CD1c-positive myeloid dendritic cell (primary cell): Measurements from ENCODE around the gene HAND2.

ENCODE experiments used
- DNase-seq: peaks from one replicate; pipeline ENCODE4 v3.0.0-alpha.2; 2016; ENCODE audit errors: extremely low spot score

Gene HAND2

DNA sequence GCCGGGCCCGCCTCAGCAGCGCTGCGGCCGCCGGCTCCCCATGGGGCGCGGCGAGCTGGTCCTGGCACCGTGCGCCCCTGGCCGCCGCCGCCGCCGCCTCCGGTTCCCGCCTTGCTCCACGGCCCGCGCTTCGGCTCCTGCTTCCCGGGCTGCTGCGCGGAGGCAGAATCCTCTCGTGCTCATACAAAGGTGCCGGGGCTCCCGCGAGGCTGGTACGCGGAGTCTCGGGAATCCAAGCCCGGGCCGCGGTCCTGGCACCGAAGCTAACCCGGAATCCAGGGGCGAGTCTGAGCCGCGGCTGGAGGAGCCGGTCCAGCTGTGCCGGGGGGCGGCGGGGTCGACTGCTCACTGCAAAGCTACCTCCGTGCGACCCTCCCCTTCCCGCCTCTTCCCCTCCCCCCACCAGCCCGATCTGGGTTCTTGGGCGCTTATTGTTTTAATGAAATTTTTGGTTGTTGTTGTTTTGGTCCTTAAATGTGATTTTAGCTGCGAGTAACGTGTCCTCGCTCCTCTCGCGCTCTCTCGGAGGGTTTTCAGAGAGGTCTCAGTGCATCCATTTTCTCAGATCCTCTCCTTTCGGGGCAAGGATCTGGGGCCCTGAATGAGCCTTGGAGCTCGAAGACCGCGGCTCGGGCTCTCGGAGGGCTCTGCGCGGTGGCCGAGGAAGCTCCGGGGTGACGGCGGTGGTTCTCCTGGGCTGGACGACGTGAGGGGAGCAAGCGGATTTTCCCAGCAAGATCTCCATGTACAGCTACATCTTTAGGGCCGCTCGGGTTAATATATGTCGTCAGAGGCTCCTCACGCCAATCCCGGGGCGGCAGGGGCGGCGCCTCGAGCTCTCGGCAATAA lies at the start of gene HAND2:
TSS of gene HAND2 (minus strand) at position 753 of the 849 bp plus-strand sequence. CDS start 940 bp downstream, outside the sequence.
- DNase-seq, result no peak

GRCh38 chr4:173578956-173579355 lies 48.9 kb upstream of the HAND2 start:
- no peak for DNase-seq

DNA sequence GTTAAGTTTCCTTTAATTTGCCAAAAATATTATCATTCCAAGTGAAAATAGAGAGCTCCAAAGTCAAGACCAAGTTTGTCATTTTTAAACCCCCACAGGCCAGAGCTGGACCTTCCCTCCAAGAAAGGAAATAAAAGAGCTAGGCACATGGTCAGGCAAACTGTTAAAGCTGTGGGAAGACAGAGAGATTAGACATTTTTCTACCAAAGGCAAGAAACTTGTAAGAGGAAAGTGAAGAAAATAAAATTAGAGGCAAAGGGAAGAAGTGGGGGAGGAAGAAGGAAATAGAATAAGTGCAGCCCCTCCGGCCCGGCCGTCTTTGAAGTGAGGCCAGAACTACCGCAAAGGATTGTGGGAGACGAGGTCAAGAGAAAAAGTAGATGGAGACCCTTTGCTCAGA lies 47.9 kb upstream of the HAND2 start:
- no peak for DNase-seq

DNA sequence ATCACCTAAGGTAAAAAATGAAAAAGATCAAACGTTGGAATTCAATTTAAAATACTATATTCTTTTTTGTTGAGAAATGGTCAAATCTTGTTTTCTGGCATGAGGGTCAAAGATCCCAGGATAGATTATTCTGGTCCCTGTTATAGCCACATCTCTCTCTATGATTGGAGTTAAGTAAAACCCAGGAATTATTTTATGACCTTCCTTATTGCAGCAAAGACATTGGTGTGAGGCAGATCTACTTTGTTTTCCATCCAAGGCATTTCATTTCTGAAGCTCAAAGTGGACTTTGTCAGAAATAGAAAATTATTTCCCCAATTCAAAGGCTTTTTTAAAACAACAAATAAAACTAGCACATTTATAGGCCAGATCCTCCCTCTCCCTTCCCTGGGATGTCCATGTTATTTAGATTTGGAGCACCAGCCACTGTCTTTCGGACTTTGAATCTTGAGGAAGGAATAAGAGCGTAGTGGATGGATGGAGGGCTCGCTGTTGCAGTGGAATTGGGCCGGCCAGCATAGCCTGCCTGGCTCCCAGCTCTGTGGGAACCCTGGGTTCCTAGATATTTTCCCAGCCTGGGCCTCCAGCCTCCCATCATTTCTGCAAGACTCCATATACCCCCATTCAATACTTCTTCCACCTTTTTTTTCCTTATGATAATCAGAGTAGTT lies 45.6 kb upstream of the HAND2 start:
- DNase-seq, result no peak

DNA sequence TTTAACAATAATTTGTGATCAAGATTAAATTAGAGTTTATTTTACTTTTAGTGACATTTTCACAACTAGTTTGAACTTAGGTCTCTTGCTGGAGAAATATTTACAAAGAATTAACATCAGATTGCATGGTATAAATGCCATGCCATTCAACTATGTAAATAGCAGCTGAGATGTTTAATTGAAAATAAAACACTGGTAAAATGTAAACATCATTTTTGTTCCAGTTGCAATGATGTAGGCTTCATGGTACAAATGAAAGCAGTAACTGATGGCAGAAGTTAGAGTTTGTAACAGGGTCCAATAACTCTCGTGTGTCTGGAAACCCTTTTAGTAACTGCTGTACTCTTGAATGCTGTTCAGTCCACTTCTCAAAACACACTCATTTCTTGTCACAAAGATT lies 43.7 kb upstream of the HAND2 start:
- no peak for DNase-seq

DNA sequence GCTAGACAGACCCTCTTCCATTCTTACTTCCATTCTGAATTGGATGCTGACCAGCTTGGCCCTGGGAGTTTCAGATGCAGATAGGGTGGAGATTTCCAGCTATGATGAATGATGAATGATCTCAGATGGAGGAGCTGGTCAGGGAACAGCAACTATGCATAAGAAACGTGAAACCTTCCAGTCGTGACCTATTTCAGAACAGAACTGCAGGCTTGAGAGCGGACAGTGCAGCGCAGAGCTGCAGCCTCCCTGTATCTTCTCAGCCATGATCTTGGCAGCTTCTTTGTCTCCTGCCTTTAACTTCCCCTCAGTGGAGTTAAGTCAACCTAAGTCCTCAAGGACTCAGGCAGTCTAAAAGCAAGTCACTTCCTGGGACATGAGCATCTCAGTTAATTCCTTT lies 43.3 kb upstream of the HAND2 start:
- no peak for DNase-seq

DNA sequence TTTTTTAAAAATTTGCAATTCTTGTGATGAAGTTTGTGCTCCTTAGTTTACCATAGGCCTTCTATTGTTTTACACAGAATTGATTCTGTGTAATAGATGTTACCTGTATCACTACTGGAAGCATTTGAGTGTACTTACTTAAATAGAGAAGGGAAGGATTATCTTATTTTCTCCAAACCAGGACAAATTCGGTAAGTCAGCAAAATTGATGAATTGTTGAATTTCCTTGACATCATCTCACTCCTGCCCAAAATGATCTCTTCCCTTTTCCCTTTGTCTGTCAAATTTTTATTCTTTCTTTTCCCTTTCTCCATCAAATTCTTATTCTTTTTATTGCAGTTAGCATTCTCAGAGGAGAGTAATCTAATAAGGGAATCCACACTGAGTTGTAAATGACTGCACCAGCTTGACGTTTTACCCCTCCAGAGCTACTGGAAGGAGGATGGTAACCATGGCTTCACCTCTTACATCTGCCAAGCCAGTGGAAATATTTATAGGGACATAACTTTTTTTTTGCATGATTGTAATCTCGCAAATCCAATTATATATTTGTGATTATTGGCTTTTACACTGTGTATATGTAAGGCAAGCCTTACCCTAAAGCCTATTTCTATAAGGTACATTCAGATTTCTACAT lies 42.6 kb upstream of the HAND2 start:
- DNase-seq, result no peak

DNA sequence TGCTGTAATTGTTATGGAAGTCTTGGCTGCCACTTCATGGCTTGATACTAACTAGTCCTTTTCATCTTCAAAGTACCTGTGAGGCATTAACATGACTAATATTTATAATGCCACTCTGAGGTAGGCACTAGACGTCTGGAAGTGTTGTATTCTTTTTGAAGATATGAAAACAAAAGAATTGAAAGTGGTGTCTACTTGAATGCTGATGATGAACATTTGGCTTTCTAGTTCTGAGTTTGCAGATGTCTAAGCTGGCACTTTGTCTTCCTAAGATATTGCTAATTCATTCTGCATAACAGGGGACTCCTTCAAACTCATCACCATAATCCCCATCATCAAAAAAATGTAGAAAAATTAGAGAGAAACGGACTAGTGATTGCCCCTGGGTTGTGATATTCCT lies 41.6 kb upstream of the HAND2 start:
- DNase-seq, result no peak

DNA sequence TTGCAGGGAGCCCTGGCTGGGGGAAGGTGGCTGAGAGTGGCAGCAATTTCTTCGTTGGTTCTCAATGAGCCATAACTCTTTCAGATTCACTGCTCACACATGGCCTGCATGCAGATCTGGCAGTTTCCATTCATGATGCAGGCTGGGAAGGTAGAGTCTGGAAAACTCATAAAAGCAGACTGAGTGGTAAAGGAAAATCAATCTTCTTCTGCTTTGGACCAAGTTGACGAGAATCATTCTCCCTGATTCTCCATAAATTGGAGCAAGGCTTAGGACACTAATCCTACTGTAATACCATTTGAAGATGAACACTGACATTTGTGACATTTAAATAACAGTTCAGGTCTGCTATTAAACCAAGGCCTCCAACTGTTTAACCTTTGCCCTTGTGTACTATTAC lies 35.3 kb upstream of the HAND2 start:
- DNase-seq, result no peak

GRCh38 chr4:173564461-173564860 lies 34.4 kb upstream of the HAND2 start:
- no peak for DNase-seq

GRCh38 chr4:173560896-173561295 lies 30.9 kb upstream of the HAND2 start:
- DNase-seq, result no peak

DNA sequence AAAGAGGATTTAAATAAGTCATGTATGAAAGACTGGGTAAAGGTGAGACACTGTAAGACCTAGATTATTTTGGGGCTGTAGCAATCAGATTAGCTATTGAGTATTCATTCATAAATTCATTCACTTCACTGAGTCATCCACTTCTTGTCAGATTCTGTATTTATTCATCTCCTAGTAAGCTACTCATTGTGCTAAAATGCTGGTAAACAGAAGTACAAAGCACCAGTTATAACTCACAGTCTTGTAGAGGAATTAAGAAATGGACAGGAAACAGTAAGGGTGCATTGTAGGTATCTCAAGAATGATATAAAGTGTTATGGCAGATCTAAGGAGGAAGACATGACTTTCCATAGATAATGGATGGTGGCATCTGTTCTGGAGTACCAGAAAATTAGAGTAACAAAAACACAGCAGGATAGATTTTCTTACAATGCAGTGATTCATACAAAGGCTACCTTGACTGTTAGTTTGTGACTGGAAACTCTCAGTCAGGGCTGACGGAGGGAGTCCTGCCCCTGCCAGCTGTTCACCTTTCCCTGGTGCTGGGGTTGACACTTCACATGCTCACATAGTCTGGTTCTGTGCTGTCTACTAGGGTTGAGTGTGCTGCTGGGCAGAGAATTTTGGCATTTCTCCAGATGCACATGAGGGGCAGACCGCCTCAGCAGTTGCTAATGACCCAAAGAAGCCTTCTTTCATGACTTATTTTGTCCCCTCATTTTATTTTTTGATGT lies 26.5 kb upstream of the HAND2 start:
- DNase-seq, result no peak

- peak; percentile 32 for DNase-seq
Measured at GRCh38 chr4:173547889-173548288, 17.9 kb upstream of the HAND2 start.

- DNase-seq, result no peak
Measured at GRCh38 chr4:173546776-173547175, 16.7 kb upstream of the HAND2 start.

DNA sequence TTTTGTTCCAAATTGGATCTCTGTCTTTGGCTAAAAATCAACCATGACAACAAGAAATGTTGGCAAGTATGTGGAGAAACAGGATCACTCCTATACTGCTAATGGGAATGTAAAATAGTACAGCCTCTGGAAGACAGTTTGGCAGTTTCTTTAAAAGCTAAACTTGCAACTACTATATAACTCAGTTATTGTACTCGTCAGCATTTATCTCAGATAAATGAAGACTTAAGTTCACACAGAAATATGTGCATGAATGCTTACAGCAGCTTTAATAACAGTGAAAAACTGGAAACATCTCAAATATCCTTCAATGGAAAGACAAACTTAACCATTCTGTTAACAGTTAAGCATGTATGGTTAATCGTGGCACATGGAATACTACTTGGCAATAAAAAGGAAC lies 15.4 kb upstream of the HAND2 start:
- DNase-seq, result no peak

DNA sequence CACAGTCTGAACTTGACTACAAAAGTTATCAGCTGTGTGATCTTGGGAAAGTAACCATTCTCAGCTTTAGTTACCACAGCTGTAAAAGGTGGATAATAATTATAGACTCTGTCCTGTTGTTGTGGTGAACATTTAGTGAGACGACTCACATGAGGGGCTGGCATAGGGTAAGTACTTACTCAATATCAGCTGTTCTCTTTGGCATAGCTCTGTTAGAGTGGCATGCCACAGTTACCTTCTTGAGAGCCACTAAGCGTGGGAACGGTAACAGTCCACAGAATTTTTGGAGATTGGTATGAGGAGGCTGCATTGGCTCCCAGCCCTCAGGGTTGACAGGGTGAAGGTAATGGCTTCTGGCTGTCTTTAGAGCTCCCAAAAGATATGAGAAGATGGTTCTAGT lies 13.2 kb upstream of the HAND2 start:
- DNase-seq, result no peak

DNA sequence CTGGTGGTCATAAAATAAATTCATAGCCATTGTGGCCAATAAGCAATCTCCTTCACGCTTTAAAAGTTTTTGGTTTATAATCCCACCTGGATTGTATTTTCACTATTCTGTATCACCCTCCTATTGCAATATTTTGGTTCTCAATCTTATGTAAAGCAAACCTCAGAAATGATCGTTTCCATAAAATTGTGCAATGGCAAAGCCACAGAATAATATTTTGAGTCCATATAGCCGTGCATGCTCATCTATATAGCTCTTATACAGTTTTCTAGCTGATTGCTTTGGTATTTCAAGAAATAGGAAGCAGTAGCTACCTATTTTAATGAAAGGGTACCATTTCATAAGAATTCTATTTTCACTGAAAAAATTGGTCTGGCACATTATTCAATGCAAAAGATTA lies 10.0 kb upstream of the HAND2 start:
- DNase-seq, result no peak

DNA sequence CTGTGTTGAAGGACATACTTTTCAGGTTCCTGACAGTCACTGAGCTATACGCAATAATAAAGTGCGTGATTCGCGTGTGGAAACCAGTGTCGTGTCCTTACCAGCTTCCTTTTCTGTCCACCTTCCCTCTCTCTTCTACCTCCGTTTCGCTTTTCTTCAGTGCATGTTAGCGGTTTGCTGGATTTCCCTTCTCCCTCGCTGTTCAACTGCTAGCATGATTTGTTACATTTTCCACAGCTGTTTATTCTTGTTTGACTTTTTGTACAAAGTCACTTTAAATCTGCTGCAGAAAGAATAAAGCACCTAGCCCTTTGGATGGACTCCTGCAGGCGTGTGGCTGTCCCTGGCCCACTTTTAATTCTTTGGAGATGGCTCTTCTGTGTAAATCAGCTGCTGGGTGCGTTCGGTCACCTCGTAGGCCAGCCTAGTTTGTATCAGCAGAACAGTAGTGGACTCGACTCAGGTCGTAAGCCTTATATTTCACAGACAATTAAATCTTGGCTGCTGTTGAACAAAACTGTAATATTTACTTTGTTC lies 8.9 kb upstream of the HAND2 start:
- no peak for DNase-seq

GRCh38 chr4:173538148-173538908 lies 8.3 kb upstream of the HAND2 start:
- peak; percentile 46 for DNase-seq

DNA sequence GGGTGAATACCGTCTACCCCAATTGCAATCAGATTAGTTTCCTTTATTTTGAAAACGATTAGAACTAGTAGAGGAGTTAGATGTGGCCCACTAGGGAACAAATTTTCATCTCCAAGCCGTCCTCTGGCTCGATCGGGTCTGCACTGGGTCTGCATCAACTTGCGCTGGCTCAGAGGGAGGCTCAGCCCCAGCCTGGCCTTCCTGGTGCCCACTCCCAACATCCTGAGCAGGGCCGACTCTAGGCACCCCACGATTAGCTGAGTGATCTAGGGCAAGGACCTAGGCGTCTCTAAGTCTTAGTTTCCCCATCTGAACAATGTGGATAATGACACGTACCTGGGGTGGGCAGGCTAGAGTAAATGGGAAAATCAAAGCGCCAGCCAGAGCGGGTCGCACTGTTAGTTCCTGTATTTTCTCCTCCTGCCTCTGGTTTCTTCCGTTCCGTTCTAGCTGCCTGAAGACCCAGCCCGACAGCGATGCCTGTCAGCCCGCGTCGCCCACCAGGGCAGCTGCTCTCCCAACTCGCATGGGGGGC lies 7.7 kb upstream of the HAND2 start:
- no peak for DNase-seq
